Endothelial cell of umbilical vein (primary cell): Measurements from ENCODE around the gene LZTS2. TPM values are rescaled to one million over a fixed set of nuclear protein-coding genes. Genes with fewer than 3 reads are reported as not detected.

Experiments
- BruUV-seq: library from RNA; stranded (reverse); fragments of 400-500 nt; replicated peaks from 2 replicates; lab custom pipeline; 2021; lab: Mats Ljungman, UMichigan
- CTCF ChIA-PET: fragments of 300-600, 350-600 bp; sonication (Branson Sonifier 250); formaldehyde crosslinking; loops from one replicate; lab custom pipeline; 2021; ENCODE audit warnings: antibody characterized with exemption, inconsistent platforms; lab: Charles Lee
- POLR2A ChIA-PET: fragments of 300-600, 350-600 bp; sonication (Branson Sonifier 250); formaldehyde crosslinking; loops from one replicate; lab custom pipeline; 2021; ENCODE audit warnings: antibody characterized with exemption, inconsistent platforms; lab: Charles Lee
- DNase-seq: peaks from one replicate; pipeline ENCODE4 v3.0.0-alpha.2; 2011; ENCODE audit warnings: low read depth, low spot score
- FAIRE-seq: peaks from 2 replicates; lab custom pipeline; 2011; peaks lifted over from hg19 to GRCh38; lab: Jason Lieb, UNC
- H2AFZ ChIP-seq: 2 replicates; pipeline ENCODE4 v1.6.0; 2012; ENCODE audit warnings: low read depth, low read length, control low read depth, inconsistent platforms
- H3K27ac ChIP-seq: 2 replicates; pipeline ENCODE4 v1.5.1; 2011; ENCODE audit warnings: low read depth, mild to moderate bottlenecking, control low read depth, low read length, moderate library complexity; ENCODE audit not compliant: insufficient read depth
- H3K27me3 ChIP-seq, 2 experiments: 2 replicates each; pipeline versions ENCODE4 v1.6.0 to v1.6.1; 2011; ENCODE audit warnings: low read length in 2 of 2, mixed read lengths in 1 of 2; ENCODE audit not compliant: control insufficient read depth in 2 of 2, insufficient read depth in 2 of 2
- H3K36me3 ChIP-seq, 2 experiments: 2 replicates in 1 of 2; 3 replicates in 1 of 2; pipeline ENCODE4 v1.5.1; 2011; ENCODE audit warnings: low read length in 2 of 2, mild to moderate bottlenecking in 1 of 2, moderate library complexity in 1 of 2; ENCODE audit not compliant: control insufficient read depth in 2 of 2, insufficient read depth in 2 of 2; ENCODE audit errors: extremely low read depth in 1 of 2
- H3K4me1 ChIP-seq: 3 replicates; pipeline ENCODE4 v1.5.1; 2011; ENCODE audit warnings: mild to moderate bottlenecking, low read length; ENCODE audit not compliant: control insufficient read depth, insufficient read depth; ENCODE audit errors: extremely low read depth
- H3K4me2 ChIP-seq: 2 replicates; pipeline ENCODE4 v1.6.1; 2011; ENCODE audit warnings: low read length, control low read depth, mixed read lengths; ENCODE audit not compliant: insufficient read depth
- H3K4me3 ChIP-seq, 3 experiments: fragments of 200-600 bp in 1 of 3; sonication (generic), shearing (Covaris generic) in 1 of 3; replicated peaks in 1 of 3; 2 replicates each; pipeline ENCODE4 v1.5.1; 2011 to 2016; ENCODE audit warnings: control low read depth in 3 of 3, low read length in 3 of 3, mild to moderate bottlenecking in 2 of 3, inconsistent platforms in 1 of 3, low read depth in 1 of 3, moderate library complexity in 1 of 3; ENCODE audit not compliant: insufficient read depth in 1 of 3
- H3K79me2 ChIP-seq: 2 replicates; pipeline ENCODE4 v1.6.0; 2012; ENCODE audit warnings: low read length, inconsistent platforms; ENCODE audit not compliant: control insufficient read depth, insufficient read depth
- H3K9ac ChIP-seq: replicated peaks from 2 replicates; pipeline ENCODE3; 2011; ENCODE audit warnings: low read length, control low read depth; ENCODE audit not compliant: insufficient read depth; ENCODE audit errors: extremely low read depth
- H3K9me1 ChIP-seq: replicated peaks from 3 replicates; pipeline ENCODE4 v1.6.0; 2011; ENCODE audit warnings: mild to moderate bottlenecking, low read length; ENCODE audit not compliant: control insufficient read depth, insufficient read depth; ENCODE audit errors: extremely low read depth
- H3K9me3 ChIP-seq: replicated peaks from 2 replicates; pipeline ENCODE4 v1.5.1; 2012; ENCODE audit warnings: low read length, inconsistent platforms; ENCODE audit not compliant: control insufficient read depth, insufficient read depth
- H4K20me1 ChIP-seq: replicated peaks from 2 replicates; pipeline ENCODE3; 2011; ENCODE audit warnings: mild to moderate bottlenecking, low read length; ENCODE audit not compliant: control insufficient read depth, insufficient read depth; ENCODE audit errors: extremely low read depth
- EZH2 ChIP-seq: IDR thresholded peaks from 2 replicates; pipeline ENCODE4 v1.6.1; 2012; ENCODE audit warnings: borderline replicate concordance, low read depth, mild to moderate bottlenecking, moderate library complexity, low read length, inconsistent platforms; ENCODE audit not compliant: severe bottlenecking
- FOS ChIP-seq: IDR thresholded peaks from 2 replicates; pipeline ENCODE4 v1.6.1; 2011; ENCODE audit warnings: mild to moderate bottlenecking, low read length, moderate library complexity, borderline replicate concordance; ENCODE audit not compliant: insufficient read depth
- GATA2 ChIP-seq: IDR thresholded peaks from 2 replicates; pipeline ENCODE4 v1.7.0; 2011; ENCODE audit warnings: low read depth, mild to moderate bottlenecking, moderate library complexity, mixed read lengths, low read length; ENCODE audit not compliant: insufficient read length, insufficient read depth
- JUN ChIP-seq: IDR thresholded peaks from 2 replicates; pipeline ENCODE4 v1.6.1; 2011; ENCODE audit warnings: borderline replicate concordance, low read depth; ENCODE audit not compliant: insufficient read length, insufficient read depth
- MYC ChIP-seq: IDR thresholded peaks from one replicate; pipeline ENCODE4 v1.6.1; 2011; ENCODE audit warnings: mild to moderate bottlenecking, low read depth, low read length
- POLR2A ChIP-seq: IDR thresholded peaks from 2 replicates; pipeline ENCODE4 v1.6.1; 2012; ENCODE audit warnings: low read depth, mild to moderate bottlenecking, control low read depth, low read length
- POLR2AphosphoS5 ChIP-seq: IDR thresholded peaks from 2 replicates; pipeline ENCODE4 v1.6.1; 2012; ENCODE audit warnings: low read depth, mild to moderate bottlenecking, control low read depth, low read length, moderate library complexity; ENCODE audit not compliant: insufficient read depth
- dilution Hi-C: fragments of 300-500 bp; cut with MboI; formaldehyde crosslinking; loops from one replicate; pipeline ENCODE4 v1.15.0; 2019; ENCODE audit warnings: low sequenced_read_pairs; ENCODE audit not compliant: extremely low pct_ligation_motif_present
- intact Hi-C: fragments of 100-400 bp; cut with micrococcal nuclease; formaldehyde crosslinking; loops from one replicate; pipeline ENCODE4 v1.10.0; 2022
- polyA plus RNA-seq, 4 experiments: library from polyadenylated mRNA; depleted of rRNA in 3 of 4; stranded (reverse) in 3 of 4; unstranded in 1 of 4; fragments of >200 nt; gene quantifications; 2 replicates each; pipeline versions ENCODE4 v1.2.1 to v1.2.3, GENCODE V29; 2011 to 2012; ENCODE audit warnings: missing spikeins in 1 of 4
- total RNA-seq: library from RNA; stranded (reverse); gene quantifications from 2 replicates; pipeline ENCODE4 v1.2.3, GENCODE V29; 2021
- TF ChIP-seq, protein P1 (sequence below), 2 donors: IDR thresholded peaks; 1 replicate in 1 of 2; 2 replicates in 1 of 2; pipeline ENCODE4 v1.5.1; 2011; ENCODE audit warnings: low read length in 2 of 2, mild to moderate bottlenecking in 2 of 2, moderate library complexity in 2 of 2, control low read depth in 1 of 2, inconsistent platforms in 1 of 2, low read depth in 1 of 2; ENCODE audit not compliant: insufficient read depth in 1 of 2; ENCODE audit errors: extremely low read depth in 1 of 2
- TF ChIP-seq, protein P2 (sequence below): IDR thresholded peaks from 2 replicates; pipeline ENCODE4 v1.6.1; 2011; ENCODE audit not compliant: insufficient read depth, insufficient read length

The LZTS2 gene
- total and polyA plus RNA-seq, 2 donors (not counting 3 experiments of a cell fraction or from before 2014, with no cell fraction given) = 70.8 to 79.5 TPM

- H3K4me1 ChIP-seq = peaks cover 11% of the 10 kb centered on the region
- no peak overlapping the region for H3K27ac ChIP-seq
- FAIRE-seq = no peak
- DNase-seq = no peak
- BruUV-seq = no TSS peak
- dilution Hi-C loops (no loop called here), intact Hi-C loops (no loop called here)
- ChIA-PET POLR2A (no interaction called here), CTCF (interaction anchor here (1.4 to 9.9 kb wide), 6 partner anchors 9 to 101 kb away, joined by 5 to 165 read pairs (median 70); partner anchors contain the start of genes KAZALD1, PDZD7 and SFXN3)
- no peaks in the 10 kb centered on the region for H4K20me1 ChIP-seq
- no peak overlapping the region for H3K4me3 ChIP-seq
- no peaks in the 10 kb centered on the region for H3K9me3 ChIP-seq
- TF ChIP-seq, protein P1, sequence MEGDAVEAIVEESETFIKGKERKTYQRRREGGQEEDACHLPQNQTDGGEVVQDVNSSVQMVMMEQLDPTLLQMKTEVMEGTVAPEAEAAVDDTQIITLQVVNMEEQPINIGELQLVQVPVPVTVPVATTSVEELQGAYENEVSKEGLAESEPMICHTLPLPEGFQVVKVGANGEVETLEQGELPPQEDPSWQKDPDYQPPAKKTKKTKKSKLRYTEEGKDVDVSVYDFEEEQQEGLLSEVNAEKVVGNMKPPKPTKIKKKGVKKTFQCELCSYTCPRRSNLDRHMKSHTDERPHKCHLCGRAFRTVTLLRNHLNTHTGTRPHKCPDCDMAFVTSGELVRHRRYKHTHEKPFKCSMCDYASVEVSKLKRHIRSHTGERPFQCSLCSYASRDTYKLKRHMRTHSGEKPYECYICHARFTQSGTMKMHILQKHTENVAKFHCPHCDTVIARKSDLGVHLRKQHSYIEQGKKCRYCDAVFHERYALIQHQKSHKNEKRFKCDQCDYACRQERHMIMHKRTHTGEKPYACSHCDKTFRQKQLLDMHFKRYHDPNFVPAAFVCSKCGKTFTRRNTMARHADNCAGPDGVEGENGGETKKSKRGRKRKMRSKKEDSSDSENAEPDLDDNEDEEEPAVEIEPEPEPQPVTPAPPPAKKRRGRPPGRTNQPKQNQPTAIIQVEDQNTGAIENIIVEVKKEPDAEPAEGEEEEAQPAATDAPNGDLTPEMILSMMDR (IDR thresholded peaks at IDR 0.05; ENCODE audit: extremely low read depth in 1 of 2, insufficient read depth in 1 of 2, low read depth in 1 of 2, low read length in 2 of 2) = no peak
- TF ChIP-seq JUN (no peak), GATA2 (no peak), POLR2AphosphoS5 (no peak), EZH2 (no peak), MYC (no peak), FOS (no peak), POLR2A (no peak)
- TF ChIP-seq, protein P2, sequence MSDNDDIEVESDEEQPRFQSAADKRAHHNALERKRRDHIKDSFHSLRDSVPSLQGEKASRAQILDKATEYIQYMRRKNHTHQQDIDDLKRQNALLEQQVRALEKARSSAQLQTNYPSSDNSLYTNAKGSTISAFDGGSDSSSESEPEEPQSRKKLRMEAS = no peak
- peaks cover 0 to under 1% of the 10 kb centered on the region in 2 experiments for H3K27me3 ChIP-seq
- H3K9ac ChIP-seq = no peak overlapping the region
- no peak overlapping the region for H2AFZ ChIP-seq
- no peak overlapping the region for H3K4me2 ChIP-seq
- no peaks in the 10 kb centered on the region for H3K79me2 ChIP-seq
- peaks cover 14 to 45% of the 10 kb centered on the region in 2 experiments for H3K36me3 ChIP-seq
- no peaks in the 10 kb centered on the region for H3K9me1 ChIP-seq
Measured at GRCh38 chr10:101040061-101040460, 40.5 kb downstream of the LZTS2 start.
